Endothelial cell of umbilical vein (primary cell): ENCODE measurements around the gene PAX5. TPM values are rescaled to one million over a fixed set of nuclear protein-coding genes. Genes with fewer than 3 reads are reported as not detected.

ENCODE experiments used
- BruUV-seq: library from RNA; stranded (reverse); fragments of 400-500 nt; replicated peaks from 2 replicates; lab custom pipeline; 2021; lab: Mats Ljungman, UMichigan
- CTCF ChIA-PET: fragments of 300-600, 350-600 bp; sonication (Branson Sonifier 250); formaldehyde crosslinking; loops from one replicate; lab custom pipeline; 2021; ENCODE audit warnings: antibody characterized with exemption, inconsistent platforms; lab: Charles Lee
- POLR2A ChIA-PET: fragments of 300-600, 350-600 bp; sonication (Branson Sonifier 250); formaldehyde crosslinking; loops from one replicate; lab custom pipeline; 2021; ENCODE audit warnings: antibody characterized with exemption, inconsistent platforms; lab: Charles Lee
- DNase-seq: peaks from one replicate; pipeline ENCODE4 v3.0.0-alpha.2; 2011; ENCODE audit warnings: low read depth, low spot score
- FAIRE-seq: peaks from 2 replicates; lab custom pipeline; 2011; peaks lifted over from hg19 to GRCh38; lab: Jason Lieb, UNC
- H2AFZ ChIP-seq: 2 replicates; pipeline ENCODE4 v1.6.0; 2012; ENCODE audit warnings: low read depth, low read length, control low read depth, inconsistent platforms
- H3K27ac ChIP-seq: 2 replicates; pipeline ENCODE4 v1.5.1; 2011; ENCODE audit warnings: low read depth, mild to moderate bottlenecking, control low read depth, low read length, moderate library complexity; ENCODE audit not compliant: insufficient read depth
- H3K27me3 ChIP-seq, 2 experiments: 2 replicates each; pipeline versions ENCODE4 v1.6.0 to v1.6.1; 2011; ENCODE audit warnings: low read length in 2 of 2, mixed read lengths in 1 of 2; ENCODE audit not compliant: control insufficient read depth in 2 of 2, insufficient read depth in 2 of 2
- H3K36me3 ChIP-seq, 2 experiments: 2 replicates in 1 of 2; 3 replicates in 1 of 2; pipeline ENCODE4 v1.5.1; 2011; ENCODE audit warnings: low read length in 2 of 2, mild to moderate bottlenecking in 1 of 2, moderate library complexity in 1 of 2; ENCODE audit not compliant: control insufficient read depth in 2 of 2, insufficient read depth in 2 of 2; ENCODE audit errors: extremely low read depth in 1 of 2
- H3K4me1 ChIP-seq: 3 replicates; pipeline ENCODE4 v1.5.1; 2011; ENCODE audit warnings: mild to moderate bottlenecking, low read length; ENCODE audit not compliant: control insufficient read depth, insufficient read depth; ENCODE audit errors: extremely low read depth
- H3K4me2 ChIP-seq: 2 replicates; pipeline ENCODE4 v1.6.1; 2011; ENCODE audit warnings: low read length, control low read depth, mixed read lengths; ENCODE audit not compliant: insufficient read depth
- H3K4me3 ChIP-seq, 3 experiments: fragments of 200-600 bp in 1 of 3; sonication (generic), shearing (Covaris generic) in 1 of 3; replicated peaks in 1 of 3; 2 replicates each; pipeline ENCODE4 v1.5.1; 2011 to 2016; ENCODE audit warnings: control low read depth in 3 of 3, low read length in 3 of 3, mild to moderate bottlenecking in 2 of 3, inconsistent platforms in 1 of 3, low read depth in 1 of 3, moderate library complexity in 1 of 3; ENCODE audit not compliant: insufficient read depth in 1 of 3
- H3K79me2 ChIP-seq: 2 replicates; pipeline ENCODE4 v1.6.0; 2012; ENCODE audit warnings: low read length, inconsistent platforms; ENCODE audit not compliant: control insufficient read depth, insufficient read depth
- H3K9ac ChIP-seq: replicated peaks from 2 replicates; pipeline ENCODE3; 2011; ENCODE audit warnings: low read length, control low read depth; ENCODE audit not compliant: insufficient read depth; ENCODE audit errors: extremely low read depth
- H3K9me1 ChIP-seq: replicated peaks from 3 replicates; pipeline ENCODE4 v1.6.0; 2011; ENCODE audit warnings: mild to moderate bottlenecking, low read length; ENCODE audit not compliant: control insufficient read depth, insufficient read depth; ENCODE audit errors: extremely low read depth
- H3K9me3 ChIP-seq: replicated peaks from 2 replicates; pipeline ENCODE4 v1.5.1; 2012; ENCODE audit warnings: low read length, inconsistent platforms; ENCODE audit not compliant: control insufficient read depth, insufficient read depth
- H4K20me1 ChIP-seq: replicated peaks from 2 replicates; pipeline ENCODE3; 2011; ENCODE audit warnings: mild to moderate bottlenecking, low read length; ENCODE audit not compliant: control insufficient read depth, insufficient read depth; ENCODE audit errors: extremely low read depth
- EZH2 ChIP-seq: IDR thresholded peaks from 2 replicates; pipeline ENCODE4 v1.6.1; 2012; ENCODE audit warnings: borderline replicate concordance, low read depth, mild to moderate bottlenecking, moderate library complexity, low read length, inconsistent platforms; ENCODE audit not compliant: severe bottlenecking
- GATA2 ChIP-seq: IDR thresholded peaks from 2 replicates; pipeline ENCODE4 v1.7.0; 2011; ENCODE audit warnings: low read depth, mild to moderate bottlenecking, moderate library complexity, mixed read lengths, low read length; ENCODE audit not compliant: insufficient read length, insufficient read depth
- MYC ChIP-seq: IDR thresholded peaks from one replicate; pipeline ENCODE4 v1.6.1; 2011; ENCODE audit warnings: mild to moderate bottlenecking, low read depth, low read length
- POLR2A ChIP-seq: IDR thresholded peaks from 2 replicates; pipeline ENCODE4 v1.6.1; 2012; ENCODE audit warnings: low read depth, mild to moderate bottlenecking, control low read depth, low read length
- POLR2AphosphoS5 ChIP-seq: IDR thresholded peaks from 2 replicates; pipeline ENCODE4 v1.6.1; 2012; ENCODE audit warnings: low read depth, mild to moderate bottlenecking, control low read depth, low read length, moderate library complexity; ENCODE audit not compliant: insufficient read depth
- dilution Hi-C: fragments of 300-500 bp; cut with MboI; formaldehyde crosslinking; loops from one replicate; pipeline ENCODE4 v1.15.0; 2019; ENCODE audit warnings: low sequenced_read_pairs; ENCODE audit not compliant: extremely low pct_ligation_motif_present
- intact Hi-C: fragments of 100-400 bp; cut with micrococcal nuclease; formaldehyde crosslinking; loops from one replicate; pipeline ENCODE4 v1.10.0; 2022
- polyA plus RNA-seq, 4 experiments: library from polyadenylated mRNA; depleted of rRNA in 3 of 4; stranded (reverse) in 3 of 4; unstranded in 1 of 4; fragments of >200 nt; gene quantifications; 2 replicates each; pipeline versions ENCODE4 v1.2.1 to v1.2.3, GENCODE V29; 2011 to 2012; ENCODE audit warnings: missing spikeins in 1 of 4
- total RNA-seq: library from RNA; stranded (reverse); gene quantifications from 2 replicates; pipeline ENCODE4 v1.2.3, GENCODE V29; 2021

The PAX5 gene
- total and polyA plus RNA-seq, 2 donors (not counting 3 experiments of a cell fraction or from before 2014, with no cell fraction given) = not detected

- dilution Hi-C loops = no loop called here
- no peaks in the 10 kb centered on the region for H3K79me2 ChIP-seq
- no peak for DNase-seq
These were observed 136.6 kb downstream of the PAX5 start for GRCh38 chr9:36897478-36897877.

GRCh38 chr9:36897019-36897418 lies 137.0 kb downstream of the PAX5 start:
- Histone ChIP-seq H3K9me3 (no peaks in the 10 kb centered on the region), H3K9me1 (no peaks in the 10 kb centered on the region)

More at GRCh38 chr9:36897478-36897877, 136.6 kb downstream of the PAX5 start:
- no peak for TF ChIP-seq MYC
- no peak for TF ChIP-seq EZH2
- H2AFZ ChIP-seq = no peak overlapping the region
- H3K27me3 ChIP-seq = peaks cover 2 to 6% of the 10 kb centered on the region in 2 experiments
- ChIA-PET CTCF (no interaction called here), POLR2A (no interaction called here)
- no peak overlapping the region for H3K4me3 ChIP-seq
- intact Hi-C loops = no loop called here
- H3K9me3 ChIP-seq = no peaks in the 10 kb centered on the region
- no peaks in the 10 kb centered on the region for H3K4me1 ChIP-seq
- no peak overlapping the region for H3K9ac ChIP-seq
- no peak overlapping the region for H3K4me2 ChIP-seq
- no peak overlapping the region for H3K27ac ChIP-seq
- H3K9me1 ChIP-seq = no peaks in the 10 kb centered on the region
- no peaks in the 10 kb centered on the region for H3K36me3 ChIP-seq
- no peaks in the 10 kb centered on the region for H4K20me1 ChIP-seq
- FAIRE-seq = no peak
- BruUV-seq = no TSS peak

More at GRCh38 chr9:36897019-36897418, 137.0 kb downstream of the PAX5 start:
- Histone ChIP-seq H3K27ac (no peak overlapping the region), H3K79me2 (no peaks in the 10 kb centered on the region), H3K36me3 (no peaks in the 10 kb centered on the region), H3K4me2 (no peak overlapping the region), H3K4me3 (no peak overlapping the region), H3K27me3 (peaks cover 7 to 8% of the 10 kb centered on the region in 2 experiments), H3K4me1 (no peaks in the 10 kb centered on the region), H2AFZ (no peak overlapping the region), H3K9ac (no peak overlapping the region), H4K20me1 (no peaks in the 10 kb centered on the region)
- no TSS peak for BruUV-seq
- POLR2A ChIA-PET = no interaction called here
- intact Hi-C loops = no loop called here
- CTCF ChIA-PET = no interaction called here
- no peak for FAIRE-seq
- TF ChIP-seq GATA2 (no peak), MYC (no peak), POLR2AphosphoS5 (no peak), POLR2A (no peak), EZH2 (no peak)
- DNase-seq = no peak
- dilution Hi-C loops = no loop called here
